Ecto neural progenitor cell (in vitro differentiated cells): ENCODE measurements around the gene ZNF268.

Experiments
- DNase-seq: peaks from one replicate; pipeline ENCODE4 v3.0.0-alpha.2; 2018; ENCODE audit warnings: low spot score

The ZNF268 gene

DNA sequence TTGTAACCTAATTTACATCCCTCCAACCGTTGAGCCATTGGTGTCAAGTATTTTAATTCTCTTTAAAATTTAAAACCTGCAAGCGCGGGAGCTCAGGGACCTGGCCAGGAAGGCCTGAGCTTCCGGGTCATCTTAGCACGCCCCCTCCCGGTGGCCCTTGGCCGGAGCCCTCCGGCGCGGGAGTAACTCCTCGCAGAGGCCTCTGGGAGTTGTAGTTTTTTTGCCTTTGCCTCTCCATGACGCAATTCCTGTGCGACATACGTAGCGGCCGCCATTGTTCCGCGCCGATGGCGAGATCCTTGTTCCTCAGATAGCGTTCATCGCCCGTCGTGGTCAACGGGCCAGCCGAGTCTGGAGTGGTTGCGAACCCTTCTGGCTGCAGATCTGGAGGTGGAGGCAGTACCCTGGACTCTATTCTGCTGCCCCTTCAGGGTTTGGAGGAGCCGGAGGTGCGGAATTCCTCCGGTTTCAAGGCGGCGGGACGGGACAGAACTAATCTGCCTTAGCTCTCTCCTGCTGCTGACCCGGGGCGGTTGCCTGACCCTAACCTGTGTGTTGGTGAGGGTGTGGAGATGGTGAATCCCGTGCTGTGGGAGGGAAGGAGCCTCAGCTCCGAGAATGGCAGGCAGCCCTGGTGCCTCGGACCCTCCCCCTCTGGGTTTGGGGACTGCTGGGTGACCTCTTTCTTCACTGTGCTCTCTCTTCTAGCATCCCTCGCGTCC, at the start of gene ZNF268:
Gene ZNF268, plus strand, starts transcription at position 258 of the 722 bp plus-strand sequence. CDS start 503 bp downstream, outside the sequence.
- DNase-seq = peak; percentile 98

DNA sequence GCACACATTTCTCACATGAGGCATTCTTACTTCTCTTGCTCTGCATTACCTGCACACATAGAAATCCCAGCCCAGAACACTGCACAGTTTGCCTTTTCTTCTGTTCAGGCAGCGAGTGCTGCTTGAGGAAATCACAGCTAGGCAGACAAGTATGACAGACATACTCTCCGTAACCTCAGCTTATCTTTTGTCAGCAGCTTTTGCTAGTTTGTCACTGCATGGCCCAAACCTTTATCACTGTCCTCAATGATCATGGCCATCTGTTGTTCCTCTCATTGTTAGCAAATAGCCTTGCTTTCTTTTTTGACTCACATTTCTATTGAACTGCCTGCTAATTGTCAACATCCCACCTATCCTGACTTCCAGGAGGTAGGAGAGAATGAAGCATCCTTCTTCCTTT, 45.5 kb upstream of the ZNF268 start:
- no peak for DNase-seq

DNA sequence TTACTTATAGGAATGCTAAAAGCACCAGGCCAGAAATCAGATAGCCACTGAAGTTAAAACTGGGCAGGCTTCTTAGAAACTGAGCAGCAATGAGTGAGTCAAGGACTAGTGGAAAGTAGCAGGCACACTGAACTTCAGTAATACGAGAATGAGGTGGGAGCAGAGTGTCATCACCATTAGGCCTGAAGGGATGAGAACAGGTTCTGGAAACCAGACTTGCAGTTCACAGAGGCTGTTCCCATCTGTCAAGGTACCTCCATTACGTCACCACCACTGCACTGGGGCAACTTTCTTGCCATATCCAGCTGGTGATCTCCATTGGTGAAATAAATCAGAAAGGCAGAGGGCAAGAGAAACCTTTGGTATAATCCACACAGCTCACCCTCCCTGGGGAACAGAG, 35.3 kb upstream of the ZNF268 start:
- DNase-seq = no peak

GRCh38 chr12:133156125-133156690, 25.1 kb upstream of the ZNF268 start:
- DNase-seq = no peak

DNA sequence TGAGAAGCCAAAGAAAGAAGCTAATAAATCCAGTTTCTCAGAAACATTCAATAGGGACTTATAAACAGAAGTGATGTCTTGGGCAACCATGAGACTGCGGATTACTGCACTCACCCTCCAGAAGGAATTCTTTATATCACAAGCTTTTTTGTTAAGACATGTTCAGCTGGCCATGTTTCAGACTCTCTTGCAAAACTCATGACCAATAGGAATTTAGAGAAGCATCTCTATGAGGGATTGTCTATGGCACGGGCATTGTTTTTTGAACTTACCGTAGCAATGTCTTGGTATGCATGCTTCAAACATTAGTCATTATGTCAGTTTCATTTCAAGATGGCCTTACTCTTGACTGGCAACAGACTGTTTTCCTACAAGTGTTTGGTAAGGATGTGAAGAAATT, 15.5 kb upstream of the ZNF268 start:
- no peak for DNase-seq

- DNase-seq = no peak
These were observed 8.8 kb upstream of the ZNF268 start for GRCh38 chr12:133172491-133172890.

- DNase-seq = no peak
These were observed 6.4 kb upstream of the ZNF268 start for GRCh38 chr12:133174901-133175300.

DNA sequence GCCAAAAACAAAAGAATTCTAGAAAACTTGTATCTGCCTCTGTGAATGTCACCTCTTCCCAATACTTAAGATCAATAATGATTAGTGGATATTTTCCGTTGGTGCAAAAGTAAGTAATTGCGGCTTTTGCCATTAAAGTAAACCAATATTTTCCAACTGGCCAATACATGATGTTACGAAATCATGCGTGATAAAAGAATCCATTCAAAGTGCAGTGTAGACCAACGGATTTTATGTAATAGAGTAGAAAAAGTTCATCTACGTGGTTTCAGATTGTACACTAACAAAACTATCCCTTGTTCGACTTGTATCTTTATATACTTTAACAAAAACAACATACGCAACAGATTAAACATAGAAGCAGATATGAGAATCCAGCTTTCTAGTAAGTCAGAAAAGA, 626 bp upstream of the ZNF268 start:
- no peak for DNase-seq

GRCh38 chr12:133190176-133190575, 8.9 kb downstream of the ZNF268 start:
- no peak for DNase-seq

- no peak for DNase-seq
These were observed 11.6 kb downstream of the ZNF268 start for GRCh38 chr12:133192847-133193246.

- no peak for DNase-seq
These were observed 20.6 kb downstream of the ZNF268 start for GRCh38 chr12:133201888-133202287.

DNA sequence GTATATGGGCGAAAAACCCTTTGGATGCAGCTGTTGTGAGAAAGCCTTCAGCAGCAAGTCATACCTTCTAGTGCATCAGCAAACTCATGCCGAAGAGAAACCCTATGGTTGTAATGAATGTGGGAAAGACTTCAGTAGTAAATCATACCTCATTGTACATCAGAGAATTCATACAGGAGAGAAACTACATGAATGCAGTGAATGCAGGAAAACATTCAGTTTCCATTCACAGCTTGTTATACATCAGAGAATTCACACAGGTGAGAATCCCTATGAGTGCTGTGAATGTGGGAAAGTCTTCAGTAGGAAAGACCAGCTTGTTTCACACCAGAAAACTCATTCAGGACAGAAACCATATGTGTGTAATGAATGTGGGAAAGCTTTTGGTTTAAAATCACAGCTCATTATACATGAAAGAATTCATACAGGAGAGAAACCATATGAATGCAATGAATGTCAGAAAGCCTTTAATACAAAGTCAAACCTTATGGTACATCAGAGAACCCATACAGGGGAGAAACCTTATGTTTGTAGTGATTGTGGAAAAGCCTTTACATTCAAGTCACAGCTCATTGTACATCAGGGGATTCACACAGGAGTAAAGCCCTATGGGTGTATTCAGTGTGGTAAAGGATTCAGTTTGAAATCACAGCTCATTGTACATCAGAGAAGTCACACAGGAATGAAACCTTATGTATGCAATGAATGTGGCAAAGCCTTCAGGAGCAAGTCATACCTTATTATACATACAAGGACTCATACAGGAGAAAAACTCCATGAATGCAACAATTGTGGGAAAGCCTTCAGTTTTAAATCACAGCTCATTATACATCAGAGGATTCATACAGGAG, 21.4 kb downstream of the ZNF268 start:
- no peak for DNase-seq

DNA sequence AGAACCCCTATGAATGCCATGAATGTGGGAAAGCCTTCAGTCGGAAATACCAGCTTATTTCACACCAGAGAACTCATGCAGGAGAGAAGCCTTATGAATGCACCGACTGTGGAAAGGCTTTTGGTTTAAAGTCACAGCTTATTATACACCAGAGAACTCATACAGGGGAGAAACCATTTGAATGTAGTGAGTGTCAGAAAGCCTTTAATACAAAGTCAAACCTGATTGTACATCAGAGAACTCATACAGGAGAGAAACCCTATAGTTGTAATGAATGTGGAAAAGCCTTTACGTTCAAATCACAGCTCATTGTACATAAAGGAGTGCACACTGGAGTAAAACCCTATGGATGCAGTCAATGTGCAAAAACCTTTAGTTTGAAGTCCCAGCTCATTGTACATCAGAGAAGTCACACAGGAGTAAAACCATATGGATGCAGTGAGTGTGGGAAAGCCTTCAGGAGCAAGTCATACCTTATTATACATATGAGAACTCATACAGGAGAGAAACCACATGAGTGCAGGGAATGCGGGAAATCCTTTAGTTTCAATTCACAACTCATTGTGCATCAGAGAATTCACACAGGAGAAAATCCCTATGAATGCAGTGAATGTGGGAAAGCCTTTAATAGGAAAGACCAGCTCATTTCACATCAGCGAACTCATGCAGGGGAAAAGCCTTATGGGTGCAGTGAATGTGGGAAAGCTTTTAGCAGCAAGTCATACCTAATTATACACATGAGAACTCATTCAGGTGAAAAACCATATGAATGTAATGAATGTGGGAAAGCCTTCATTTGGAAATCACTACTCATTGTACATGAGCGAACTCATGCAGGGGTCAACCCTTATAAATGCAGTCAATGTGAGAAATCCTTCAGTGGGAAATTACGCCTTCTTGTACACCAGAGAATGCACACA, 22.3 kb downstream of the ZNF268 start:
- DNase-seq = no peak

GRCh38 chr12:133204264-133204603, 22.9 kb downstream of the ZNF268 start:
- no peak for DNase-seq

GRCh38 chr12:133206390-133206789, 25.1 kb downstream of the ZNF268 start:
- no peak for DNase-seq

GRCh38 chr12:133215724-133216123, 34.4 kb downstream of the ZNF268 start:
- no peak for DNase-seq

GRCh38 chr12:133217219-133217618, 35.9 kb downstream of the ZNF268 start:
- no peak for DNase-seq

- DNase-seq = no peak
These were observed 39.2 kb downstream of the ZNF268 start for GRCh38 chr12:133220521-133220920.

DNA sequence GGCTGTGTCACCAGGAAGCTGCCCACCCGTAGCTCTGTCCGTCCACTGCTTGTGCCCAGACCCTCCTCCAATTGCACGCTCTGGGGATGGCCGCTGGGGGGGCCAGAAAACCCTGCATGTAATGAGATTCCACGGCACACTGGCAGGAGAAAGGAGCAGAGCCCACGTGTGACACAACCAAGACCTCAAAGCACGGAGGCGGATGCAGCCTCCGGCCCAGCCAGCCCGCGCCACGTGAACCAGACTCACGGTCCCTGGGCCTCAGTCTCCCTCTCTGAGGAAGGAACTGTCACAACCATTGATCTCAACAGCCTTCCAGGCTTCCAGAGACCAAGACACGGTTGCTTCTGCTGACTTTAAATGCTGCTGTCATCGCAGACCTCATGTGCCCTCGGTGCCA, 39.9 kb downstream of the ZNF268 start:
- DNase-seq = no peak

- no peak for DNase-seq
These were observed 40.9 kb downstream of the ZNF268 start for GRCh38 chr12:133222211-133222610.

- DNase-seq = no peak
These were observed 44.2 kb downstream of the ZNF268 start for GRCh38 chr12:133225527-133225926.

DNA sequence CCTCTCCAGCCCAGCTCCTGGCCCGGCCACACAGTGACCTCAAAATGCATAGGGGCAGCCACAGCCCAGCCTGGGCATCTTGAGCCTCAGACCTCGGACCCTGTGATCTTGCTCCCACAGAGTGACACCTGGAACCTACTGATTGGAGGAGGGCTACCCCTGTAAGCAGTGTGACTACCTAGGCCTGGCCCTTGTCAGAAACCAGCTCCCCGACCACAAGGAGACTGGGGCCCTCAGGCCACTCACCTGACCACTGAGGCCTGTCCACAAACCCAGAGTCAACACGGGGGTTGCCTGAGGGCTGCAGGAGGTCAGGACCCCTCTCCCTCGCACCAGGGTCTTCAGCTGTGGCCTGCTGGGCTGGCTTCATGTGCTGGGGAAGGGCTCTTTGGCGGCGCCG, 45.4 kb downstream of the ZNF268 start:
- no peak for DNase-seq
